Measurements from ENCODE around the gene HEATR1.

GRCh38 chr1:236638945-236639344 lies 34.6 kb upstream of the HEATR1 start:
- TF ChIP-seq, protein P1, sequence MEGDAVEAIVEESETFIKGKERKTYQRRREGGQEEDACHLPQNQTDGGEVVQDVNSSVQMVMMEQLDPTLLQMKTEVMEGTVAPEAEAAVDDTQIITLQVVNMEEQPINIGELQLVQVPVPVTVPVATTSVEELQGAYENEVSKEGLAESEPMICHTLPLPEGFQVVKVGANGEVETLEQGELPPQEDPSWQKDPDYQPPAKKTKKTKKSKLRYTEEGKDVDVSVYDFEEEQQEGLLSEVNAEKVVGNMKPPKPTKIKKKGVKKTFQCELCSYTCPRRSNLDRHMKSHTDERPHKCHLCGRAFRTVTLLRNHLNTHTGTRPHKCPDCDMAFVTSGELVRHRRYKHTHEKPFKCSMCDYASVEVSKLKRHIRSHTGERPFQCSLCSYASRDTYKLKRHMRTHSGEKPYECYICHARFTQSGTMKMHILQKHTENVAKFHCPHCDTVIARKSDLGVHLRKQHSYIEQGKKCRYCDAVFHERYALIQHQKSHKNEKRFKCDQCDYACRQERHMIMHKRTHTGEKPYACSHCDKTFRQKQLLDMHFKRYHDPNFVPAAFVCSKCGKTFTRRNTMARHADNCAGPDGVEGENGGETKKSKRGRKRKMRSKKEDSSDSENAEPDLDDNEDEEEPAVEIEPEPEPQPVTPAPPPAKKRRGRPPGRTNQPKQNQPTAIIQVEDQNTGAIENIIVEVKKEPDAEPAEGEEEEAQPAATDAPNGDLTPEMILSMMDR (conservative IDR thresholded peaks at IDR 0.05; ENCODE audit: low read depth, low read length), result no peak
- TF ChIP-seq EZH2phosphoT487 (IDR thresholded peaks at IDR 0.05; ENCODE audit: borderline replicate concordance, low read length), result no peak
- no peak for TF ChIP-seq EZH2 (IDR thresholded peaks at IDR 0.05; ENCODE audit: low read length, unreplicated experiment)

Data from PC-3 (cell line).